ENCODE results near the gene CTXN3. TPM values are rescaled to one million over a fixed set of nuclear protein-coding genes. Genes with fewer than 3 reads are reported as not detected.

CTXN3 gene
- not detected for total RNA-seq (2021; ENCODE audit: unreplicated experiment)
- not detected for polyA plus RNA-seq (2012; ENCODE audit: insufficient read length)
- not detected for Bru-seq, nascent RNA
- not detected for BruChase-seq, experiment 1, labeled RNA remaining after a 2-hour chase
- not detected for BruChase-seq, experiment 2, labeled RNA remaining after a 6-hour chase
- long read RNA-seq: 0 reads

GRCh38 chr5:127649018-127649439 is at the start of gene CTXN3:
Gene CTXN3, plus strand, starts transcription at chr5:127649082. Its CDS starts 8,440 bp downstream, at chr5:127657522.
- no peak for ATAC-seq
- intact Hi-C loops (cut with micrococcal nuclease; ENCODE audit: unreplicated experiment) (no loop called here), in situ Hi-C loops (cut with HindIII; ENCODE audit: low pct_unique_long_range_greater_than_20kb, low sequenced_read_pairs) (no loop called here)
- no peak within 1 kb of the TSS for H3K4me3 ChIP-seq (ENCODE audit: low read depth in 2 of 2, low read length in 2 of 2)
- CTCF ChIA-PET: no interaction called here
- no peak for DNase-seq (ENCODE audit: low read depth, low spot score)
- no TSS peak for BruUV-seq (replicated peaks)
- H3K27ac ChIP-seq (ENCODE audit: low read length): no peak within 1 kb of the TSS
- peaks cover 7% of the 10 kb centered on the region for H3K27me3 ChIP-seq (ENCODE audit: control insufficient read depth, insufficient read depth, low read length)
- H3K36me3 ChIP-seq (ENCODE audit: control insufficient read depth, insufficient read depth, low read length): no peaks in the 10 kb centered on the region
- H3K9me3 ChIP-seq (ENCODE audit: control insufficient read depth, insufficient read depth, low read depth, low read length): no peaks in the 10 kb centered on the region
- POLR2A ChIA-PET: no interaction called here
- H3K4me1 ChIP-seq (ENCODE audit: control insufficient read depth, insufficient read depth, low read length): no peaks in the 10 kb centered on the region
- TF ChIP-seq POLR2AphosphoS5 (IDR thresholded peaks at IDR 0.05; ENCODE audit: low read depth, low read length): no peak
- TF ChIP-seq REST (IDR thresholded peaks at IDR 0.05; ENCODE audit: insufficient read depth in 1 of 2, low read depth in 2 of 2, low read length in 1 of 2): no peak
- TF ChIP-seq CTCF (IDR thresholded peaks at IDR 0.05): no peak
- no peak for TF ChIP-seq SIN3A (IDR thresholded peaks at IDR 0.05; ENCODE audit: borderline replicate concordance, insufficient read depth, low read depth, low read length)
- no peak for TF ChIP-seq TCF7L2 (IDR thresholded peaks at IDR 0.05; ENCODE audit: low read depth, low read length)

GRCh38 chr5:127599320-127599719 is 49.6 kb upstream of the CTXN3 start:
- CTCF ChIA-PET: no interaction called here
- intact Hi-C loops (cut with micrococcal nuclease; ENCODE audit: unreplicated experiment): no loop called here

More at GRCh38 chr5:127599320-127599719, 49.6 kb upstream of the CTXN3 start:
- in situ Hi-C loops (cut with HindIII; ENCODE audit: low pct_unique_long_range_greater_than_20kb, low sequenced_read_pairs): no loop called here
- Histone ChIP-seq H3K4me3 (ENCODE audit: low read depth in 2 of 2, low read length in 2 of 2) (no peak overlapping the region), H3K27ac (ENCODE audit: low read length) (no peak overlapping the region), H3K9me3 (ENCODE audit: control insufficient read depth, insufficient read depth, low read depth, low read length) (no peaks in the 10 kb centered on the region), H3K36me3 (ENCODE audit: control insufficient read depth, insufficient read depth, low read length) (no peaks in the 10 kb centered on the region), H3K4me1 (ENCODE audit: control insufficient read depth, insufficient read depth, low read length) (no peaks in the 10 kb centered on the region), H3K27me3 (ENCODE audit: control insufficient read depth, insufficient read depth, low read length) (no peaks in the 10 kb centered on the region)
- no TSS peak for BruUV-seq (replicated peaks)
- no peak for TF ChIP-seq POLR2AphosphoS5 (IDR thresholded peaks at IDR 0.05; ENCODE audit: low read depth, low read length)
- no peak for TF ChIP-seq TCF7L2 (IDR thresholded peaks at IDR 0.05; ENCODE audit: low read depth, low read length)
- no peak for TF ChIP-seq CTCF (IDR thresholded peaks at IDR 0.05)
- no peak for TF ChIP-seq SIN3A (IDR thresholded peaks at IDR 0.05; ENCODE audit: borderline replicate concordance, insufficient read depth, low read depth, low read length)
- TF ChIP-seq REST (IDR thresholded peaks at IDR 0.05; ENCODE audit: insufficient read depth in 1 of 2, low read depth in 2 of 2, low read length in 1 of 2): no peak
- ATAC-seq (no peak), DNase-seq (ENCODE audit: low read depth, low spot score) (no peak)
- POLR2A ChIA-PET: no interaction called here

All from Panc1 (cell line).